NOMO-1 treated with DMSO at 0.1 percent for 48 hours (cell line): ENCODE measurements around the gene SNX11.

Source experiments
- DNase-seq: peaks from one replicate; lab custom pipeline; 2025; ENCODE audit not compliant: unreplicated experiment; lab: John Stamatoyannopoulos, UW

The SNX11 gene

GRCh38 chr17:48160177-48161081, 52.9 kb downstream of the SNX11 start:
- no peak for DNase-seq

GRCh38 chr17:48161127-48161905, 53.8 kb downstream of the SNX11 start:
- DNase-seq = no peak

- DNase-seq = no peak
Observed at GRCh38 chr17:48162306-48162934, 54.9 kb downstream of the SNX11 start.

- DNase-seq = no peak
Observed at GRCh38 chr17:48162946-48163506, 55.5 kb downstream of the SNX11 start.

DNA sequence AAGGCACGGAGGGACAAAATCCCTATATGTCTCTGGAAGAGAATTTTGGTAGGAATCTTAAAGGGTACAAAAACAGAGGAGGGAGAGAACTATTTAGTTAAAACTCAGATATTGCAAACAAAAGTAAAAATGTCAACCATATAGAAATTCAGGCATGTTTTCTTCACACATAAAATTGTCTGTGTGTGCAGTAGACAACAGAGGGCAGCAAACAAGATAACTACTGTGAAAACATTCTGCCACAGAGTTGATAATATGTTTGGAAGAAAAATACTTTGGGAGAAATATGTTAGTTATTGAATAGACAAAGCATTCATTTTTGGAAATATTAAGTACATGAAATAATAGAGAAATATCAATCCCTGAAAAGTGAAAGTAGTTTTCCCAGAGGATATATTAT, 56.2 kb downstream of the SNX11 start:
- DNase-seq = no peak

DNA sequence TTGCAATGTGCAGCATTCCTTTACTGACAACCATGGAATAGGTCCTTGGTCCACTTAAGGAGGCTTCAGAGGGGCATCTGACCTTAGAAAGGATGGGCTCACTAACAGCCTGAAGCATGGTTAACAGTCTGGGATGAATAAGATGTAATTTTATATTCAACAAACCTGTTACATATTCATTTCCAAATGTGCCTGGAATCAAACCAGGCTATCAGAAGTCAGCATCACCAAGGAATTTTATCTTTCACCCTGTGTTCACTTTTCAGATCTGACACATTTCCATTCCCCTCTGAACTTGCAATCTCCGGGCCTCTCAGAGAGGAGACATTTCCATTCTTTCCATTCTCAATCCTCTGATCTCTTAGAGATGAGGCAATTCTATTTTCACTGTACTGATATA, 62.4 kb downstream of the SNX11 start:
- no peak for DNase-seq
